GM18498 (cell line): ENCODE measurements around the gene PLXNA2.

Experiments used
- ATAC-seq: cut with Tn5 transposase; IDR thresholded peaks from one replicate; pipeline ENCODE4 v1.9.1; 2021; ENCODE audit warnings: mild to moderate bottlenecking, moderate library complexity; ENCODE audit not compliant: unreplicated experiment

PLXNA2 gene

GRCh38 chr1:208207388-208208131, 36.6 kb downstream of the PLXNA2 start:
- ATAC-seq: no peak

- no peak for ATAC-seq
These were observed 38.0 kb downstream of the PLXNA2 start for GRCh38 chr1:208206092-208206698.

- ATAC-seq: no peak
These were observed 38.8 kb downstream of the PLXNA2 start for GRCh38 chr1:208205216-208206013.

GRCh38 chr1:208204779-208205178, 39.4 kb downstream of the PLXNA2 start:
- ATAC-seq: no peak

DNA sequence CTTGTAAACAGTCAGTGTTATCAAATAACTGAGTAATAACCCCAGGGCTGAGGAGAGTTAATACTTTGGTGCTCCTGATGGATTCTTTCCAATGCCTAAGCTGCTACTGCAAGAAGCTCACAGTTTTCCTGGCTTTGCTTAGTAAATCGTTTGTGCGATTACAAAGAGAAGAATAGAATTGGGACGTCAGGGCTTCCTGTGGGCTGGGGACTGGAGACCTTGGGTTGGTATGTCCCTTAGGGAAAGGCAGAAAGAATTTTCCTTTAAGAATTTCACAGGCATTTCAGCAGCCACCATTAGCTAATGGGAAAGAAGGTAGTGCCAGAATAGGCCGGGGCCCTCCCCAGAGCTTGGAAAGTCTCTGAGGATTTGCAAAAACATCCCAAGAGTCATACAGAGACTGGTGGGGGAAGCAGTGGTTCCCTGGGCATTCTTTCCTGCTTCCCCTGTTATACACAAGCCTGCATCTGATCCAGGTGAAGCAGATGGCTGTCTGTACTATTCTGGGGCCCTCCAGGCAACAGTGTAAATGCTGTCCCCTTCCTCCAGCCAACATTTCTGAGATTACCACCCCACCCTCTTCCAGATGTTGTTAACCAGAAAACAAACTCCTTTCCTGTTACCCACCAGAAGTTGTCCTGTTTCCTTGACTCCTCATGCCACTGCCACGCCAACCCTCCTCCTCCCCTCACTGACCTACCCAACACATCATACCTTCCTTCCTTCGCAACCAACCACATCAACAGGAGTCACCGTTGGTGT, 40.2 kb downstream of the PLXNA2 start:
- ATAC-seq: no peak

DNA sequence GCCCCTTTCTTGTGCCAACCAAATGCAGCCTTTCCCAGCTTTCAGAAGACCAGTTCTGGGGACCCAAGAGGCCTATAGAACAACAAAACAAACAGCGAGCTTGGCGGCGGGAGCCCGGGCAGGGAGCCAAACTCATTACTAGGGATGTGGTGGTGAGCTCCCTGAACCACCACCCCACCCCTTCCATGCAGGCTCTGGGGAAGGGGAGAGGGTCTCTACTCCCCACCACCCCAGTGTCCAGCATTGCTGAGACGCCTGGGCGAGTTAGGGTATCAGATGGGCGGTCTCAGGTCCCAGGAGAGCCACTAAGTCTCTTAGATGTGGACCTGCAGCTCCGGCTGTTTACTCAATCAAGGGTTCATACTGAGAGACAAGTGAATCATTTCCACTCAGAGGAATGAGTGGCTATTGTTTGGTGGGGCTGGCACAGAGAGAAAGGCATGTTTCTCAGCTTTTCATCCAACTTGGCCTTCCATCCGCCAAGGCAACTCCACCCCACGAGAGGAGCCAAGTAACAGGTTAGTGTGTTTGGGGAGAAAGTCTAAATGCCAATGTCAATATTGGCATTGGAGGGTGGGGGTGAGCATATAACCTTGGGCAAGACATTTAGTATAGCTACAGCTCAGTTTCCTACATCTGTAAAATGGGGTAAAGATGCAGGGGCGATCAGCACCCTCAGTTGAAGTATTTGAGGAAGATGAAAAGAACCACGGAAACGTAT, 40.9 kb downstream of the PLXNA2 start:
- no peak for ATAC-seq

DNA sequence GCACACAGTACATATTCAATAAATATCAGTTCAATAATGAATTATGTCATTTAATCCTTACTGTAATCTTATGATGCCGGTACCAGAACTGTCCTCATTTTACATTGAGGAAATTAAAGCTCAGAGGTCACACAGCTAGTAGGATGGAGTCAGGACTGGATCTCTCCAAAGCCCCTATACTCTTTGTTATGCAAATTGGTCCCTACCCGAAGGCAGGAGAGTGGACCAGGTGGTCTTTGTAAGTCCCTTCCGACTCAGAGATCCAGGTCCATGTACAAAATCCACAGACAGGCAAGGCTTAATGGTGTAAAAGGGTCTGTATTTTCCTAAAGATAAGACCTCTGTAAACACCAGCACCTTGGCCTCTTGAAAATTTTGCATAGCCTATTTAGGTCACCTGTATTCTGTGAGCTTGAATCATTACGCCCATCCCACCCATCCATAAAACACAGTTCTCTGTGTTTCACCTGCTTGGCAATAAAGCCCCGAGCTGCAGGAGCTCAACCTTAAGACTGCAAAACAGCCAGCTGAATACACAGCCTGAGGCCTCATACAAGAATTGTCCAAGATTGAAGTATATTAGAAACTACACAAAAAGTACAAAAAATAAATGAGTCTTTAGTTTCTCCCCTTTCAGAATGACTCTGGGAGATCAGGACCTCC, 41.7 kb downstream of the PLXNA2 start:
- no peak for ATAC-seq

DNA sequence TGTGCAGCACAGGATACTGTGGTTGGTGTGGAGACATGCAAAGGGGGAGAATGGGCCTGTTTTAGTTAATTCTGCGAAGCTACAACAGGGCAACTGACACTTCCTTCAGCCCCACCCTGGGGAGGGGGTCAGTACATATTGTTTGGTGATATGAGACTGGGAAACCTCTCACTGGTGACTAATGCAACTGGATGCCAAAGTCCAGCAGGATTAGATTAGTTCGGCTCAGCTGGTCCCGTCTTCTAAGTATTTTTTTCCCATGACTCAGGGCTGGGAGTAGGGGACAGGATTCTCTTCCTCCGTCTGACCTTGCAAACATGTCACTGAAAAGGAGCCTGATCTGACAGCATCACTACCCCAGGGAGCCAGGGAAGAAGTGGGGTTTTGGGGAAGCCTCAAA, 43.0 kb downstream of the PLXNA2 start:
- ATAC-seq: no peak

GRCh38 chr1:208200116-208200515, 44.1 kb downstream of the PLXNA2 start:
- ATAC-seq: no peak

DNA sequence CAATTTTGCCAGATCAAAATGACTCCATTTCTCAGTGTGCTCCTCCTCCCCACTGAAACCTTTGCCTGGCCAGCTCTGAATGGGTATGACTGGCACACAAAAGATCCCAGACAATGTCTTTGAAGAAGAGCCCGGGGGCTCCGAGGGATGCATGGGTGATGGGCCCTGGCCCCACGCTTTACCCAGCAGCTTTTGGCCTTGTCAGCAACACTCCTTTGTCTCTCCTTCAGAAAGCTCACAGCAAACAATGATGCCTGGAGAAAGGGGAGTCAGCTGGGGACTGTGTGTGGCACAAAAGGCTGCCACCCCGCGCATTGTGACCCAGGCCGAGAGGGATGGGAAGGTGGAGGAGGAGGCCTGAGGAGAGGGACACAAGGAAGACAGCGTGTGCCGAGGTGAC, 45.9 kb downstream of the PLXNA2 start:
- ATAC-seq: no peak

GRCh38 chr1:208194944-208195343, 49.2 kb downstream of the PLXNA2 start:
- ATAC-seq: no peak

- ATAC-seq: no peak
These were observed 51.2 kb downstream of the PLXNA2 start for GRCh38 chr1:208192995-208193394.

- no peak for ATAC-seq
These were observed 53.4 kb downstream of the PLXNA2 start for GRCh38 chr1:208190784-208191183.

GRCh38 chr1:208189716-208190115, 54.5 kb downstream of the PLXNA2 start:
- ATAC-seq: no peak

GRCh38 chr1:208189183-208189582, 55.0 kb downstream of the PLXNA2 start:
- peak; percentile 62 for ATAC-seq

GRCh38 chr1:208188607-208189006, 55.6 kb downstream of the PLXNA2 start:
- ATAC-seq: no peak

DNA sequence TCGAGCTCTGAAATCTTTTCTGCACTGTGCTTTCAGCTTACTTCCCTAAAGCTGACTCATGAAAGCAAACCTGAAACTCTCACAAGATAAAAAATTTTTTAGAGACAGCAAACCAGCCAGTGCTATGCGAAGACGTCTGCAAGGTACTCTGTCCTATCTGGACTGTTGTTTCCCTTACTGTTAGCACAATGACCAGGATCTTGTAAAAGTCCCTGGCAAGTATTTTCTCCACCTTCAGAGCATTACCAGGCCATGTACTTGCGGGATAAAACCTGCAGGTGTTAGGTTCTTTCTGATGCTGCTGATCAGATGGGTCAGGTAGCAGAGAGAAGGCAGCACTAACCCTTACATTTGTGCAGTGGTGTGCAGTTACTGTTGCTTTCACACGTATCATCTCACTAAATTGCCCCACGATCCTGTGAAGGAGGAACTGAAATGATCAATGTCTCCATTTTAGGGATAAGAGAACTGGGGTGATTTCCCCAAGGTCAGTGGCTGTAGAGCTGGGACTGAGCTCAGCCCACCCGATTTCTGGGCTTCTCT, 56.6 kb downstream of the PLXNA2 start:
- ATAC-seq: peak; percentile 83

DNA sequence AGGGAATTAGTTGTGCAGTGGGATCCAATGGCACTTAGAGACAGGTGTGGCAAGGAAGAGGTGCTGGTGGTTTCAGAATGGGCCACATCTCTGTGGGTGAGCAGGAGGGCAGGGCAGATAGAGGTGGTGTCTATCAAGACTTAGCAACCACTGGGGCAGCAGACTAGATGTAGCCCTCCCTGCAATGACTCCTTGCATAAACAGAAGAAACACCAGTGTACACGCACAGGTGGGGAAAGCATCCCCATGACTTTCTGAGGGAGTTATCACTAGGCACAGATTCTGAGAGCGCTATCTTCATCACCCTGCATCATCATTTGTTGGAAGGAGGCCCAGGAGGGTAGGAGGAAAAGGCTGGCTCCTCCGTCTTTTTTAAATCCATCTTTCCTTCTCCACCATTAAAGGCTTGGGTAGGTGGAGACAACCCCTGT, 58.4 kb downstream of the PLXNA2 start:
- no peak for ATAC-seq

DNA sequence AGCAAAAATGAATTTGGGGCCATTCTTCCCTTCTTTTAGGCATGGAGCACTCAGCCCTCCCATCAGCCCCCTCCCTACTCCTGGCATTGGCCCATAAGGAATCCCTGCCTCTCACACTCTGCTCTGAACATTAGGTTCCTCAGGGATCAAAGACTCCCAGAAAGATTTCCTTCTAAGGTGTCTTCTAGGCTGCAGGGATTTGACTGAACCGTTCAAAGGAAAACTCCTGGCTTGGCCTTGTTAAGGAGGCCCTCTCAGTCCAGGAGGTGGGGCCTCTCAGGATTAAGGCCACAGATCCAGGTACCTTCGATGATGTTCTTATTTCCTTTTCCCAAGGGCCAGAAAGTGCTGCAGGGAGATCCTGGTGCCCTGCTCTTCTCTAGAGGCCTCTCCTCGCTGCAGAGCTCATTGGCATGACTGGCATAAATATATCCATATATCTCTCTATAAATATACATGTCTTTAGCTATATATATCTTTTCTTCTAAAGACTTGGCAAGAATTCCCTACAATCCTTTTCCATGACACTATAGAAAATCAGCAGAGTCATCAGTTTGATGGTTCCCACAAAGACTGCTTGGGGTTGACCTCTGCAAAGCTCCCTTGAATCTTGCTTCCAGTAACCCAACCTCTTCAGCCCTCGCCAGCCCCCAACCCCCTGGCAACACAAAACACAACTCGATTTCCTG, 59.1 kb downstream of the PLXNA2 start:
- ATAC-seq: no peak
